ENCODE data around the gene FAM20C. TPM values are rescaled to one million over a fixed set of nuclear protein-coding genes. Genes with fewer than 3 reads are reported as not detected.

The FAM20C gene
- total RNA-seq, 1 donor from 2014 or later = 57.0 TPM

DNA sequence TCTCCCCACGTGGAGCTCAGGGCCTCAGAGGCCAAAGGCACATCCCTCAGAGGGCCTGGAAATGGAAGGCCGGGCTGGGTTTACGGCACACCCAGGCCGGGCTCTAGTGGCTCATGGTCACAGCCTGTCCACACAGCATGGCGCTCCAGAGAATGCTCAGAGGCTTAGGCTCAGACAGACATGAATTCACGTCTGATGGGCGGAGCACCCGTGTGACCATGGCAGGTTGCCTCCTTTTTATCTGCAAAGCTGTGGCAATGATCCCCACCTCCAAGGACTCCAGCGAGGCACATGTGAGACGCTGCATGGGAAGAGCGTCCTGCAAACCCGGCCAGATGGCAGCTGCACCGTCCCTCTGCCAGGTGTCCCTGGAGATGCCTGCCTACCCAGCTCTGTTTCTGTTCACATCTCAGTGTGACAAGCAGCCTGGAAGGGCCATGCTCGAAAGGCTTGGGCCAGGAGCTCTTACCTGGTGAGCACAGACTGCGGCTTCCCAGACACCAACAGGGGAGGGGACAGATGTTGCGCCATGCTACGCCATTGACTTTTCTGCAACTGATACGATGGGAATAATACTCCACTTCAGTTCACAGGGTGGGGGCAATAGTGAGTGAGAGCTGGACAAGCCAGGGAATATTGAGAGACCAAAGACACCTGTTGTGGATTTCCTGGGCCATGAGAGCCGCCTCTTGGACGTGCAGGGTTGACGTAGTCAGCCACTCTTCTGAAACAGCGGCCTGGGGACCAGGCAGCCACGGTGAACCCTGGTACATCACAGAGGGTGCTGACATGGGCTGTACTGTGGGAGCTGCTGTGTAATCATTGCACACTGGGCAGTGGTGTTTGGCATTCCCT lies 34.4 kb upstream of the FAM20C start:
- no peak for DNase-seq (ENCODE audit: low spot score)
- intact Hi-C loops (cut with DNase I) = no loop called here
- no peak for ATAC-seq

DNA sequence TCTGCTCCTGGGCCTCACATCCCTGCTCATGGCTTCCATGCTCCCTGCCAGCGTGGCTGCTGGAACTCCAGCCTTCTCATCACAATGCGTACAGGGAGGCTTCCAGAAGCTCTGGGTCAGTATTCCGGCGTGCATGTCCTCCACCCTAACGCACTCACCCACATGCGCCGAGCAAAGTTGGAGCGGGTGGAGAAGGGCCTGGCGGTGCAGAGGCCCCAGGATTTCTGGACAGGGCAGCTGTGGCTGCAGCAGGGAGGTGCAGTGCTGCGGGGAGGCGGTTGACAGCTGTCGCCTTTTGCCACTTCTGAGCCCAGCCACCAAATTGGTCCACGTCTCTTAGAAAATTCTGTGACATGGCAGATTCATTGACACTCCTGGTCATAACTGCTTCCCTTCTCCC lies 33.6 kb upstream of the FAM20C start:
- ATAC-seq (no peak), DNase-seq (ENCODE audit: low spot score) (no peak)
- intact Hi-C loops (cut with DNase I) = no loop called here

DNA sequence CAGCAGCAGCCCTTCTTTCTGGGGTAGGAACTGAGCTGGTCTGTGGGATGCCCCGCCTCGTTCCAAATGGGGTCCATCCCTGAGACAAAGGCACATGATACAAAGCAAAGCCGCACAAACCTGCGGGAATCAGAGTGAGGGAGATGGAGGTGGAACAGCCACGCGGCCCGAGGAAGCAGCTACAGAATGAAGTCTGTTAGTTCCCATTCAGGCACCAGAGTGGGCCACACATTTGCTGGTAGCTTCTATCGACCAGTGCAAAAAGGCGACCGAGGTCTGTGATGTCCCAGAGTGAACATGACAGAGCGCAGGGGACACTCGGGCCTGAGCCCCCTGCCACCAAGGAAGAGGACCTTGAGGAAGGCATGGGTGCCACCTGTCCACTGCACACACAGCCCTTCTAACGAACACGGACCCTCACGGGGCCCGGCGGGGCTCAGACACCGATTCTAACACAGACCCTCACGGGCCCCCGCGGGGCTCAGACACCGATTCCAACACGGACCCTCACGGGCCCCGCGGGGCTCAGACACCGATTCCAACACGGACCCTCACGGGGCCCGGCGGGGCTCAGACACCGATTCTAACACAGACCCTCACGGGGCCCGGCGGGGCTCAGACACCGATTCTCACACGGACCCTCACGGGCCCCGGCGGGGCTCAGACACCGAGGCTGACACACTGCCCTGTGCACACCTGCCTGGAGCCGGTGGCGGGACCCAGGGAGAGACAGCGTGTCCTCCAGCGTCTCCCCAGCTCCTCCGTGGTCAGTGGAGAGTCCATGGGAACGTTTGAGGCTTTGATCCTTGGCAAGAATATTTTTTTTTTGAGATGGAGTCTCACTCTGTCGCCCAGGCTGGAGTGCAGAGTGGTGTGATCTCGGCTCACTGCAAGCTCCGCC lies 32.8 kb upstream of the FAM20C start:
- DNase-seq (ENCODE audit: low spot score) = no peak
- intact Hi-C loops (cut with DNase I) = no loop called here
- no peak for ATAC-seq

DNA sequence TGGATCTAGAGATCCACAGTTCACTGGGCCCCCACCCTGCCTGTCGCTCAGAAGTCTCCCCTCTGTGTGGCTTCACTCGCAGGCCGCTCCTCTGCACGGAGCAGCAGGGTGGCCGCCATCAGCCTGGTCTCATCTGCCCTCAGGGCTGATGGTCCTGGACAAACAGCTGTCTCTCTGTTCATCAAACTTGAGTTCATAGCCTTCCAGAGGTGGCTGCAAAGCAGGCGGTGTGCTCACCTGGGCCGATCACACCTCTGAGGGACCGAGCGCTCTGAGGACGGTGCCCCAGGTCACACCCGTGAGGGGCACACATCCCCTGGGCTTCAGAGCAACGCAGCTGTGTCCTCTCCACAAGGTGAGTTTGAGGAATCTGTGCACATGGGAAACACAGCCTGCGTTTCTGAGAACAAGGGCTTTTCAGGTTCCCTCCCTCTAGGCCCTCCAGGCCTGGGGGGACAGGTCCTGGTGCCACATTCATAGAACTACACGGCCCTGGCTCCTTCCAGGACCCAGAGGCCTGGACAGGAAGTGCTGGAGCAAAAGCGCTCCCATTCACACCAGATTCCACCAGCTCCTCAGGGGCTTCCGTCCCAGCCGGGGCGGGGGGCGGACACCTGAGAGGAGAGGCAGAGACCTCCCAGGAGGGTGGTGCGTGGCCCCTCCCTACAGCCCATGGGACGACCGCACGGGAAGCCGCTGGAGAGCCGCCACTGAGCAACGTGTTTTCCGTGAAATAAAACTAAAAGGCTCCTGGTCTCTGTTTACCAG lies 31.2 kb upstream of the FAM20C start:
- DNase-seq (ENCODE audit: low spot score) (no peak), ATAC-seq (peak; percentile 33)
- intact Hi-C loops (cut with DNase I) = no loop called here

DNA sequence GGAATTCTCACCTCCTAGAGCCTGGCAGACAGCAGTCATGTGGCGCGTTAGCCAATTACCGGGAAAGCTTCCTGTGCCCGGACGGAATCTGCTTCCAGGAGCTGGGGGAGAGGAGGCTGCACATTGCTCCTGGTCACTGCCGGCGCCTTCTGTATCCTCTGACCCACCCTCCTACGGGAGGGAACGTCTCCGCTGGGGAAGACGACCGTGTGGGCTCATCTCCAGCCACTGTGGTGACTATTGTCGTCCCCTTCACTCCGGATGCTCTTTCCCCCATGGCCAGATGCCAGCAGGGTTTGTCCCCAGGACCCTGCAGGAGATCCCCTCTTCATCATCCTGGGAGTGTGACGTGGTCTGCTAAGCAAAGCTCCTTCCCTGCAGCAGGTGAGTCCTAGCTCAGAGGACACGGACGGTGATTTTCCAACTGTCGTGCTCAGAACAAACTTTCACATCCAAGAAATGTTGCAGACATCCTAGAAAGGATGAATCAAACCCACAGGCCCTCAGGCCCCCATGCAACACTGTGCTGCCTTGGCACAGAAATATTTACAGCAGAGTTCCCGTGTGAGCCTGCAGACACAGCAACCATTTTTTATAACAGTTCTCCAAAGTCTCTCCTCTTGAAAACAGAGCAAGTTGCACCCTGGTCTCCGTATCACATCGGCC lies 29.6 kb upstream of the FAM20C start:
- ATAC-seq (no peak), DNase-seq (ENCODE audit: low spot score) (no peak)
- intact Hi-C loops (cut with DNase I) = no loop called here

DNA sequence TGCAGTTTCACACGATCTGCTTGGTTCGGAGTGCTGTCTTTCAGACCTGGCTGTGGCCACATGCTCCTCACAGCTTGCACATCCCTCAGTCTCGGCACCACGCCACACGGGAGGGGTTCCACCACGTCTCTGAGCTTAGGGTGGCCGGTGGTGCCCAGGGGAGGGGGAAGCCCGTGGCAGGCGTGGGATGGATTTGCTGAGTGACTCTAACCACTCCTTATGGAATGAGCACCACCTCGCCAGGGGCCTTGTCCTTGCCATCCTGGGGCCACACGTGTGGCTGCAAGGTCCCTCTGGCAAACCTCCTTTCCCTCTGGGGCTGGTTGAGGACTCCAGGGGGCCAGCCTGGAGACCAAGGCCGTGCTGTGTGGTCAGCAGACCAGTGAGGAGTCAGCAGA lies 29.1 kb upstream of the FAM20C start:
- DNase-seq (ENCODE audit: low spot score) = no peak

DNA sequence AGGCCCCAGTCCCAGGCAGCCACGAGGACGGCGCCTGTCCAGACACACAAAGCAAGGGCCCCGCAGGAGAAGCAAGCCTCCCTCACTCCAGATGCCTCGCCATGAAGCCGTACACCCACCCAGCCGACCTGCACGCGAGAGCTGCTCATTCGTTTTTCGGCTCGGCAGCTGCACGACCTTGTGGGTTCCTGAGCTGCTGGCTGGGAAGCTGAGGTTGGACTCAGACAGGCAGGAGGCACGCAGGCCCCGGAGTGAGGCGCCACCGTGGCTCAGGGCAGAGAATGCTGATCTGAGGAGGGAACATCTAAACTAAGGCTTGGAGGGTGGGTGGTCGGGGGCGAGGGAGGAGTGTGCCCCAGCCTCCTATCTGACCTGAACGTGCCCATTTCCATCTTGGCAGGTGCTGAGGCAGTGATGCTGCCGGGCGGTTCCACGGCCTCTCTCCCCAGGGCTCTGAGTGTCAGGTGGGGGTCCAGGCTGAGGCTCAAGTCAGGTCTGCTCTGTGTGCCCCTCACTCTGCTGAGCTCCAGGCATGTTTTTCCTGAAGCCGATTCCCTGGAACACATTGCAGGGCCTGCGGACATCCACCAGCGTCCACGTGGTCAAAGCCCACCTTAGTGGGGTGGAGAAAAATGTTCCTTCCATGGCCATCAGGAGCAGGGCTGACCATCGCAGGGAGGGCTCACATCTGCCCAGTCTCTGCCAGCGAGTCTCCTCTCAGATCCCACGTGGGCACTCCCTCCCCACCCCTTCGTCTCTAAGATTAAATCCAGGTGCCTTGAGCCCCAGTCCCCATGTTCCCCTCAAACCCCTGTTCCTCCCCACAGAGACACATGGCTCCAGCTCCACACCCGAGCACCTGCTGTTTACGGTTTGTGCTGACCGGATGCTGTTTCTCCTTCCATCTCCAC lies 28.1 kb upstream of the FAM20C start:
- DNase-seq (ENCODE audit: low spot score) (no peak), ATAC-seq (no peak)
- intact Hi-C loops (cut with DNase I) = no loop called here

More for the DNA sequence above, 29.1 kb upstream of the FAM20C start:
- intact Hi-C loops (cut with DNase I) = no loop called here
- no peak for ATAC-seq

DNA sequence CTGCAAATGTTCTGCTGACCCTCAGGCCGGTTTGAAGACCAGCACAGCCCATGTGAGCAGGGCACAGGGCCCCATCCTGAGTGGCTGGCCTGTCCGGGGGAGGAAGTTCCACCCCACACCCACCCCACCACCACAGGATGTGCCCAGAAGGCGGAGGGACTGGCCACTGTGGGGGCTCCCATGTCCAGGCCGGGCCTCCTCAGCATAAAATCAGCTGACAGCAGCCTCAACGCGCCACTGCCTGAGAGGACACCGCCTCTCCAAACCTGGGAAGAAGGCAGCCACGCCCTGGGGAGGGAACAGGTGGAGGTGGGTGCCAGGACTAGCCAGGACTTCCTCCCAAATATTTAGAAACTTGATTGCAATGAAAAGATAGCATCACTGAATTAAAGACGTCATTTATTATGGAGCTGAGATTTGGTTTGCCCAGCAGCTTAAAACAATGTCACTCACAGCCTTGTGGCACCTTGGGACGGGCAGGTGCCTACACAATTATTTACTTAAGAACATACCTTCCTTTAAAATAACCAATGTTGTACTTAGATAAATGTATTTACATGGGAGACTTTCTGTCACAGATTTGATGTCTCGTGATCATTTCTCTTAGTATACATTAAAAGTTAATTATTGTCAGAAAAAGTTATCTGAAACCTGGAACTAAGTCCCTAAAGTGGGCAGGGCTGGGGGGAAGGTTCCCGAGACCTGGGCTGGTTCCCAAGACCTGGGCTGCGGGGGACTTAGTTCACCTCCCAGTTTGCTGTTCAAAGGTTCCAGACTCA lies 27.3 kb upstream of the FAM20C start:
- ATAC-seq = peak; percentile 38
- intact Hi-C loops (cut with DNase I) = no loop called here
- no peak for DNase-seq (ENCODE audit: low spot score)

DNA sequence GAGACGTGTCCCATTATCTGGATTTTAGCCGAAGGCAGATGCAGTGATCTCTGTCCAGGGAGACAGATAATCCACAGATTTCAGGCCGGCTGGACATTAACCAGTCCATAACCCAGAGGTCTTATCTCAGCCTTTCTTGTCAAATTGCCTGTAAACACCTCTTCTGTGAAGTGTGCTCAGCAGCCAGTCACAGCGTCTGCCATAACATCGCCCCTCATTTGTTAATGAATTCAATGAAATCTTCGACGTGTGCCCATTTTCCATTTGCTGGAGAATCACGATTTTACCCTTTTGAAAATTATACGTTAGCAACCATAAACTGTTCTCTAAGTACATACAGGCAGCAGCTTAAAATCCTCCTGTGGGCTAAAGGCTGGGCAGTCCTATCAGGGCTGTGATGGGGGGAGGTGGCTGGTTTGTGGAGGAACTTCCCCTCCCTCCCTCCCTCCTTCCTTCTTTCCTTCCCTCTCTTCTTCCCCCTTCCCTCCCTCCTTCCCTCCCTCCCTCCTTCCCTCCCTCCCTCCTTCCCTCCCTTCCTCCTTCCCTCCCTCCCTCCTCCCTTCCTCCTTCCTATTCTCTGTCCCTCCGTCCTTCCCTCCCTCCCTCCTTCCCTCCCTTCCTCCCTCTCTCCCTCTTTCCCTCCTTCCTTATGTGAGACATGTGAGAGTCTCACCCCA lies 26.6 kb upstream of the FAM20C start:
- ATAC-seq (no peak), DNase-seq (ENCODE audit: low spot score) (no peak)
- intact Hi-C loops (cut with DNase I) = no loop called here

DNA sequence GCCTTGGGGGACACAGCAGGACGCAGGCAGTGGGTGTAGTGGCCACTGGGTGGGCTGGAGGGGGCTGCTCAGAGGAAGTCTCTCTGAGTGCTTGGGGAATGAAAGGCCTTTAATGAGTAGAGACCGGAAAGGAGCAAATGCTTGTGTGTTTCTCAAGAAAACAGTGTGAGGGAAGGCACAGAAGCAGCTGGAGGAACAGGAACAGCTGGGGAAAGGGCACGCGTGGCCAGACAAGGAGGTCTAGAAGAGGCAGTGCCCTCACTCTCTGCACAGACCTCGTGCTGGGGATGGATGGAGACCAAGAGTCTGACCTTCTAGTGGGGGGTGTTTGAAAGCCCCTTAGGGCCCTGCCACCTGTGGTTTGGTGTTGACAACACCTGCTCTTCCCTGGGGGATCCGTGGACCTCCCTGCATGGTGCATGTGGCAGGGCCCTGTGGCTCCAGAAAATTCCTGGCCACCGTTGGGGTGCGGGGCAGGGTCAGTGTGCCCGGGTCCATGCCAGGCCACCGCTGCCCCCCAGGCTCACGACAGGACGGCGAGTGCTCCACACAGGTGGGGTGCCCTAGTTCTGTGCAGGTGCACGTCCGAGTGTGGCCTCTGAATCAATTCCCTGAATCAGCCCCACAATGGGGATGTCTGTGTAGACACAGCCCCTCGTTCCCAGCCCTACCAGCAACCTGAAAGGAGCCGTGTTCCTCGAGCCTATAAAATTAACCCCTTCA lies 25.9 kb upstream of the FAM20C start:
- peak; percentile 33 for ATAC-seq
- no peak for DNase-seq (ENCODE audit: low spot score)
- intact Hi-C loops (cut with DNase I) = no loop called here

DNA sequence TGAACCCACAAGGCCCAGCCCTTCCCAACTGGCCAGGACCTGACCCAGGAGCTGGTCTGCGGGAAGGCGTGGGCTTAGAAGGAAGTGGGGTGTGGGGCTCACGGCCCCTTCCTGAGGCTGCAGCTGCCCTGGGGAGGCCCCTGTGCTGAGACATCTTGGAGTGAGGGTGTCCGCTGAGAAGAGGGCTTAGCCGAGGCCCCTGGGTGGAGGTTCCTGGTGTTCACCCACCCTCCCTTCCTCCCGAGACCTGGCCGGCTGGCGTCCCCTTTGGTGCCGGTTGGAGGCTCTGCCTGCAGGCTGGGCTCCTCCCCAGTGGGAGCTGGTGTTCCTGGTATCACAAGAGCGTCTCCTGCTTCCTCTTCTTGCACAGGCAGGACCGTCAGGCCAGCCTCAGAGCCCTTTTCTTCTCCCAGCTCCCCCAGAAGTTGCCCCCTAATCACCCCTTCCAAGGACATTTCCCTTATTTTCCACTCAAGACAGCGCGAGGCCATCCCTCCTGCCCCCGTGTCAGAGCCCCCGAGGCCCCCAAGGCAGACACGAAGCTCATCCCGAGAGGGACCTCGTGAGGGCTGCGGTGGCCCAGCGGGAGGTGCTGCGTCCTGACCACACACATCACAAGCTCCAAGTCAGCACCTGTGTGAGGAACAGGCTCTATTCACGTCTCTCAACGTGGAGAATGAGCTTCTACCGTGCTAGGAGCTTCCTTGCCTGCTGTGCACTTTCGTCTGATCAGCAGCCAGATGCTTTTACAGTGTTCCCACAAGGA lies 25.1 kb upstream of the FAM20C start:
- ATAC-seq (peak; percentile 64), DNase-seq (ENCODE audit: low spot score) (no peak)
- intact Hi-C loops (cut with DNase I) = no loop called here

DNA sequence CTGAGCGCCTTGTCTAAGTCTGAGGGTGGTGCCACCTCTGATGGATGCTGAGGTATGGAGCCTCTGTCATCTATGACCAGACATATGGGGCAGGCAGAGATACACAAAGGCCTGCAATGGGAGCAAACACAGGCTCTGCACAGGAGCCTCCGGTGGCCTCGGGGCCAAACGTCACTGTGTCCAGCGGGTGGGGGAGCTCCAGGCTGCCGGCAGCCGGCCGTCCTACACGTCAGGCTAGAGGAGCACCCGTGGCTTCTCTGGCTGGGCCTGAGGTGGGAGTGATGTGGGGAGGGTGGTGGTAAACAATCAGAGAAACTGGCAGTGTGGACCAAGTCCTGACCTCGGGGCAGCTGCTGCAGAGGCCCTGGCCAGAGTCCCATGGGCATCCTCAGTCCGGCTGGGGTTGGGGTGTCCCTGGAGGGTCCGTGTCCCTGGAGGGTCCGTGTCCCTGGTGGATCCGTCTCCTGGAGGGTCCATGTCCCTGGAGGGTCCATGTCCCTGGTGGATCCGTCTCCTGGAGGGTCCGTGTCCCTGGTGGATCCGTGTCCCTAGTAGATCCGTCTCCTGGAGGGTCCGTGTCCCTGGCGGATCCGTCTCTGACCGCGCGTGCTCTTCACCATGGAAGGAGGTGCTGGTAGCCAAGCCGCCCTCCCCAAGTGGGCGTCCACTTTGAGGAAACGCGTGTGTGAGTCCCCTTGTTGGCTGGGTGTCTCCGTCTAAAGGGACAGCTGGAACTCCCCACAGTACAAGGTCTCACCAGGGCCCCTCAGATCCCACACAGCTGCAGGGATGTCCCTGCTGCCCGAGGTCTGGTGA lies 24.2 kb upstream of the FAM20C start:
- intact Hi-C loops (cut with DNase I) = no loop called here
- ATAC-seq (no peak), DNase-seq (ENCODE audit: low spot score) (no peak)

DNA sequence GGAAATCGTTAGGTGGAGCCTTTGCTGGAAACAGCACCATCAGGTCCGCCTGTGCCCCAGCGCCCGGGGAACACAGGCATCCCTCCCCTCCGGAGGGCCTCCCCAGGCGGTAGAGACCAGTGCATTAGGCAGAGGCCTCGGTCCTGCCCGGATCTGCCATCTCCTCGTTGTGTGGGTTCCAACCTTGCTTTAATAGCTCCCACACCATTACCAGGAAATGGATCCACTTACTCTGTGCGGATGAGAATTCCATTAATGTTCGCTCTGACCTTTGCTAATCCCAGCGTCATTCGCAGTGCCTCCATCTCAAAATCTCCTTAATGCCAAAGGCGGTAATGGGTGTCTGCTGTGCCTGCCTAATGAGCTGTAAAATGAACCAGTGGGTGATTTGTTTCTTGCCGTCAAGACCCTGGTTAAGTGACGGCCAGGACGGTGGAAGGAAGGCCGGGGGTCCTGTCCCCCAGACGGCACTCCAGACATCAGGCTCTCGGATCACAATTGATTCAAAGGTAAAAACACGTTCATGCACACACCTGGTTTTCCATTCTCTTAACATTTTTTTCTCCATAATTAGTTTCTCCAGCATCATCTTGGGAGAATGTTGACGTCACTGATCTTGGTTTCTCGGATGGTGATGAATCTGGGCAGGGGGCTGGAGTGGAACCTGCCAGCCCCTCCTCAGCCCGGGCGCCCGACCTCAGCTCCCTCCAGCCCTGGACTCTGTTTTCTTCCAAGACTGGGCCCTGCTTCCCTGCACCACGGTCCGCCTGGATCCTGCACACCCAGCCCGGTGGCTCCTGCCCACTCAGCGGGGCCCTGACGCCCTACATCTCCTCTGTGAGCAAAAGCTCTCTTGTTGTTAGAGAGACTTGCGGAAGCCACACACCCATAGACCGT lies 22.8 kb upstream of the FAM20C start:
- intact Hi-C loops (cut with DNase I) = no loop called here
- DNase-seq (ENCODE audit: low spot score) (no peak), ATAC-seq (no peak)

Measured in sciatic nerve (tissue), 2 donors.